Liver (tissue), 9 donors: ENCODE results near the gene RNF220. TPM values are rescaled to one million over a fixed set of nuclear protein-coding genes. Genes with fewer than 3 reads are reported as not detected.

Experiments
- DNase-seq: peaks from one replicate; pipeline ENCODE4 v3.0.0-alpha.2; 2017; ENCODE audit warnings: low spot score
- H3K27ac ChIP-seq, 2 donors: one replicate each; pipeline ENCODE4 v1.7.0; 2013; ENCODE audit warnings: inconsistent platforms in 2 of 2, low read length in 2 of 2, control low read depth in 1 of 2, low read depth in 1 of 2, mild to moderate bottlenecking in 1 of 2
- H3K27me3 ChIP-seq, 4 donors: one replicate each; pipeline versions ENCODE4 v1.6.1 to v1.7.0; 2013; ENCODE audit warnings: low read length in 3 of 4, inconsistent platforms in 1 of 4, mild to moderate bottlenecking in 1 of 4, moderate library complexity in 1 of 4; ENCODE audit not compliant: control insufficient read depth in 4 of 4, insufficient read depth in 4 of 4
- H3K36me3 ChIP-seq, 4 donors: one replicate each; pipeline versions ENCODE4 v1.6.1 to v1.7.0; 2013; ENCODE audit warnings: low read length in 3 of 4, mild to moderate bottlenecking in 3 of 4, low read depth in 1 of 4, moderate library complexity in 1 of 4; ENCODE audit not compliant: control insufficient read depth in 4 of 4, insufficient read depth in 3 of 4
- H3K4me1 ChIP-seq, 4 donors: one replicate each; pipeline versions ENCODE4 v1.6.1 to v1.7.0; 2013; ENCODE audit warnings: low read length in 3 of 4, mild to moderate bottlenecking in 3 of 4, moderate library complexity in 1 of 4; ENCODE audit not compliant: control insufficient read depth in 4 of 4, insufficient read depth in 4 of 4
- H3K4me3 ChIP-seq, 3 donors: one replicate each; pipeline versions ENCODE4 v1.6.1 to v1.7.0; 2013; ENCODE audit warnings: low read length in 3 of 3, control low read depth in 1 of 3, low read depth in 1 of 3, mild to moderate bottlenecking in 1 of 3
- H3K9ac ChIP-seq, 2 donors: one replicate each; pipeline ENCODE4 v1.7.0; 2013; ENCODE audit warnings: low read length in 2 of 2, mild to moderate bottlenecking in 2 of 2, moderate library complexity in 2 of 2, control low read depth in 1 of 2, low read depth in 1 of 2
- H3K9me3 ChIP-seq, 4 donors: one replicate each; pipeline versions ENCODE4 v1.6.1 to v1.7.0; 2013; ENCODE audit warnings: low read length in 3 of 4; ENCODE audit not compliant: control insufficient read depth in 4 of 4
- EGR1 ChIP-seq, 2 donors: IDR thresholded peaks; 2 replicates each; pipeline ENCODE4 v1.6.1; 2016 to 2018; ENCODE audit warnings: antibody characterized with exemption in 2 of 2, low read depth in 2 of 2
- FOXA1 ChIP-seq: IDR thresholded peaks from 2 replicates; pipeline ENCODE4 v1.6.1; 2016; ENCODE audit warnings: antibody characterized with exemption
- FOXA2 ChIP-seq: IDR thresholded peaks from 2 replicates; pipeline ENCODE4 v1.6.1; 2016; ENCODE audit warnings: antibody characterized with exemption
- GABPA ChIP-seq, 2 donors: IDR thresholded peaks in 1 of 2; conservative IDR thresholded peaks in 1 of 2; 2 replicates each; pipeline ENCODE4 v1.6.1; 2016; ENCODE audit warnings: antibody characterized with exemption in 2 of 2, mild to moderate bottlenecking in 1 of 2, moderate library complexity in 1 of 2
- HNF4A ChIP-seq, 2 donors: conservative IDR thresholded peaks; 2 replicates each; pipeline ENCODE4 v1.6.1; 2016; ENCODE audit warnings: antibody characterized with exemption in 2 of 2, mild to moderate bottlenecking in 2 of 2
- HNF4G ChIP-seq: IDR thresholded peaks from 2 replicates; pipeline ENCODE4 v1.6.1; 2016; ENCODE audit warnings: antibody characterized with exemption
- JUND ChIP-seq, 2 donors: IDR thresholded peaks; 2 replicates each; pipeline ENCODE4 v1.6.1; 2016; ENCODE audit warnings: antibody characterized with exemption in 2 of 2
- NR2F2 ChIP-seq: IDR thresholded peaks from 2 replicates; pipeline ENCODE4 v1.6.1; 2016; ENCODE audit warnings: antibody characterized with exemption
- RAD21 ChIP-seq, 2 donors: IDR thresholded peaks; 2 replicates each; pipeline ENCODE4 v1.6.1; 2016; ENCODE audit warnings: antibody characterized with exemption in 2 of 2, mild to moderate bottlenecking in 2 of 2
- RXRA ChIP-seq, 2 donors: IDR thresholded peaks; 2 replicates each; pipeline ENCODE4 v1.6.1; 2017 to 2018; ENCODE audit warnings: antibody characterized with exemption in 2 of 2, mild to moderate bottlenecking in 1 of 2
- SP1 ChIP-seq: IDR thresholded peaks from 2 replicates; pipeline ENCODE4 v1.6.1; 2018; ENCODE audit warnings: antibody characterized with exemption, mild to moderate bottlenecking
- YY1 ChIP-seq: IDR thresholded peaks from 2 replicates; pipeline ENCODE4 v1.6.1; 2016; ENCODE audit warnings: antibody characterized with exemption, mild to moderate bottlenecking
- WGBS: extraction: QIAGEN DNeasy Blood & Tissue Kit; methylation state at CpG from one replicate; pipeline ENCODE4 v1.1.7; 2013; 5-methylcytosine and 5-hydroxymethylcytosine counted together
- polyA plus RNA-seq, 2 donors: library from polyadenylated mRNA; stranded (reverse) in 1 of 2; unstranded in 1 of 2; fragments of 200-250 nt in 1 of 2; fragments of >200 nt in 1 of 2; fragmentation: Nextera tagmentation in 1 of 2; extraction: Ambion mirVana in 1 of 2; gene quantifications; one replicate each; pipeline versions ENCODE4 v1.2.1 to v1.2.3, GENCODE V29; 2013 to 2015
- total RNA-seq, 2 donors: library from RNA; depleted of rRNA; stranded (reverse); fragments of >200 nt; gene quantifications; one replicate each; pipeline ENCODE4 v1.2.3, GENCODE V29; 2014
- TF ChIP-seq, protein P1 (sequence below): IDR thresholded peaks from 2 replicates; pipeline ENCODE4 v1.6.1; 2016; ENCODE audit warnings: antibody characterized with exemption
- TF ChIP-seq, protein P2 (sequence below): IDR thresholded peaks from 2 replicates; pipeline ENCODE4 v1.6.1; 2016; ENCODE audit warnings: antibody characterized with exemption
- TF ChIP-seq, protein P3 (sequence below): IDR thresholded peaks from 2 replicates; pipeline ENCODE4 v1.6.1; 2016; ENCODE audit warnings: antibody characterized with exemption, mild to moderate bottlenecking
- TF ChIP-seq, protein P4 (sequence below): IDR thresholded peaks from 2 replicates; pipeline ENCODE4 v1.6.1; 2016; ENCODE audit warnings: antibody characterized with exemption
- TF ChIP-seq, protein P5 (sequence below): fragments of 150-350 bp; IDR thresholded peaks from 2 replicates; pipeline ENCODE4 v1.5.1; 2017; ENCODE audit warnings: improper control_type of control experiment, low read depth, low read length; ENCODE audit not compliant: missing input control
- donor health status: healthy.
- donor health status: healthy.
- donor health status: healthy.
- donor health status: healthy.
- donor health status: healthy.

RNF220 gene
- total and polyA plus RNA-seq, 4 donors: 18.2 to 35.8 (median 26.1) TPM

DNA sequence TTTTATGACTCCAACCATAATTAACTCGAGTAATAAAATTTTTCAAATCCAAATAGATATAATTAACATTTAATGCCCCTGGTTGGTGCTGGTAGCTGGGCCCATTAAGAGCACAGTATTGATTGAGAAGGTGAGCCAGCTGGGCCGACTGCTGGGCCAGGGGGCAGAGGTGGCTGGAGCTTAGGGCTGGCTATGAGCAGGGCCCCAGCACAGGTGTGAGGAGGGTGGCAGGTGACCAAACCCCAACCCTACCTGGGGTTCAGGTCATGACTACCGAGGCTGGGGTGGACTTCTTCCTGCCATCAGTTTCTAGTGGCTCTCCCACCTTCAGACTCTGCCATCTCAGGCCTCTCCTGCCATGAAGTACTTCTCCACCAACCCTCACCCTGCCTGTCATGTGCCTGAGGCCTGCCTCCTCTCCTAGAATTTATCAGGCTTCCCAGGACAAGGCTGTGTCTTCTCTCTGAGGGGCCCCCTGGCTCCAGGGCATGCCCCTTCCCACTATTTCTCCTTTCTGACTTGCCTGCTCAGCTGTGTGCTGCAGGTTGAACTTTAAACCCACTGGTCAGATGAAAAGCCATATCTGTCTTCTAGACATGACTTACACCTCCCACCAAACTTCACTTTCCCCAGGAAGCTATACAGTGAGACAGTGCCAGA, 183.6 kb downstream of the RNF220 start (continued):
- TF ChIP-seq, protein P1, sequence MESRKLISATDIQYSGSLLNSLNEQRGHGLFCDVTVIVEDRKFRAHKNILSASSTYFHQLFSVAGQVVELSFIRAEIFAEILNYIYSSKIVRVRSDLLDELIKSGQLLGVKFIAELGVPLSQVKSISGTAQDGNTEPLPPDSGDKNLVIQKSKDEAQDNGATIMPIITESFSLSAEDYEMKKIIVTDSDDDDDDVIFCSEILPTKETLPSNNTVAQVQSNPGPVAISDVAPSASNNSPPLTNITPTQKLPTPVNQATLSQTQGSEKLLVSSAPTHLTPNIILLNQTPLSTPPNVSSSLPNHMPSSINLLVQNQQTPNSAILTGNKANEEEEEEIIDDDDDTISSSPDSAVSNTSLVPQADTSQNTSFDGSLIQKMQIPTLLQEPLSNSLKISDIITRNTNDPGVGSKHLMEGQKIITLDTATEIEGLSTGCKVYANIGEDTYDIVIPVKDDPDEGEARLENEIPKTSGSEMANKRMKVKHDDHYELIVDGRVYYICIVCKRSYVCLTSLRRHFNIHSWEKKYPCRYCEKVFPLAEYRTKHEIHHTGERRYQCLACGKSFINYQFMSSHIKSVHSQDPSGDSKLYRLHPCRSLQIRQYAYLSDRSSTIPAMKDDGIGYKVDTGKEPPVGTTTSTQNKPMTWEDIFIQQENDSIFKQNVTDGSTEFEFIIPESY: no peak
- TF ChIP-seq YY1: no peak

DNA sequence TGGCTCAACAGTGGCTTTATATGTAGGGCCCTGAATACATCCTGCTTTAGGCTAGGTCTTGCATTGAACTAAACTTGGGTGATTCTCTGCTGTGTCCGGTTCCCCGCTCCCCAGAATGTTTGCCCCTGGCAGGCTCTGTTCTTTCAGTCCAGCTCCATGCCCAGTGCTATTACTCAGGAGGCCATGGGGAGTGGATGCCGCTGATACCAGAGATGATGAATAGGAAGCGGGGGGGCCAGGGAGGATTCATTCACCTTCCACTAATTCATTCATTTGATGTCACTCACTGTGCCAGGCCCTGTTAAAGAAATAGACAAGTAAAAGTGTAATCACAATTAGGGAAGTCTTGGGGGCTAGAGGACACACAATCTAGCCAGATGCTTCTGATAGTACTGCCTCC, 185.4 kb downstream of the RNF220 start:
- Histone ChIP-seq H3K9ac (no peak overlapping the region), H3K27ac (no peak overlapping the region), H3K4me3 (no peak overlapping the region), H3K9me3 (no peaks in the 10 kb centered on the region), H3K36me3 (no peaks in the 10 kb centered on the region), H3K27me3 (no peaks in the 10 kb centered on the region), H3K4me1 (no peaks in the 10 kb centered on the region)
- TF ChIP-seq HNF4G (no peak), YY1 (no peak), HNF4A (conservative IDR thresholded peaks at IDR 0.05) (no peak)
- TF ChIP-seq, protein P2, sequence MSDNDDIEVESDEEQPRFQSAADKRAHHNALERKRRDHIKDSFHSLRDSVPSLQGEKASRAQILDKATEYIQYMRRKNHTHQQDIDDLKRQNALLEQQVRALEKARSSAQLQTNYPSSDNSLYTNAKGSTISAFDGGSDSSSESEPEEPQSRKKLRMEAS: no peak
- DNase-seq: no peak
- 93% methylated on average over 4 of the region's 4 CpGs for WGBS

DNA sequence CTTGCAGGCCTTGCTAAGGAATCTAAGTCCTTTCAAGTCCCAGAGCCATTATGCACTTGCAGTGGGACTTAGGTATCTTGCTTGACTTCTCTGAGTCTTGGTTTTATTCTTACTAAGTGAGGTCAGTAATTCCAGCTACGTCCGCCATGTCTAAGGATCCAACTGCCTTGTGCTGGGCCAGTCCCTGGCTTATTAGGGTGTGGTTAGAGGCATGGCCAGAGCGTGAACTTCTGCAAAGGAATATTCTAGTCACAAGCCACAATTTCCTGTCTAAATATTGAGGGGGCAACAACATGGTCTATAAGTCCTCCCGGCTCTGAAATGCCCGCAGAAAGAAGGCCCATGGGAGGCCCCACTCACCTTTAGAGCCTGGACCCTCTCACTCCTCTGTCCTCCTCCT, 186.3 kb downstream of the RNF220 start:
- Histone ChIP-seq H3K4me3 (no peak overlapping the region), H3K27ac (no peak overlapping the region), H3K4me1 (no peaks in the 10 kb centered on the region), H3K27me3 (no peaks in the 10 kb centered on the region), H3K36me3 (no peaks in the 10 kb centered on the region), H3K9ac (no peak overlapping the region), H3K9me3 (no peaks in the 10 kb centered on the region)
- TF ChIP-seq RAD21 (IDR thresholded peaks at IDR 0.05) (no peak), EGR1 (IDR thresholded peaks at IDR 0.05; ENCODE audit: low read depth in 2 of 2) (no peak), FOXA2 (no peak), SP1 (no peak), JUND (IDR thresholded peaks at IDR 0.05) (no peak), FOXA1 (no peak), RXRA (IDR thresholded peaks at IDR 0.05) (no peak), HNF4A (conservative IDR thresholded peaks at IDR 0.05) (no peak), GABPA (IDR thresholded peaks at IDR 0.05 in 1 of 2, conservative IDR thresholded peaks at IDR 0.05 in 1 of 2) (no peak), NR2F2 (no peak), HNF4G (no peak)
- TF ChIP-seq, protein P3, sequence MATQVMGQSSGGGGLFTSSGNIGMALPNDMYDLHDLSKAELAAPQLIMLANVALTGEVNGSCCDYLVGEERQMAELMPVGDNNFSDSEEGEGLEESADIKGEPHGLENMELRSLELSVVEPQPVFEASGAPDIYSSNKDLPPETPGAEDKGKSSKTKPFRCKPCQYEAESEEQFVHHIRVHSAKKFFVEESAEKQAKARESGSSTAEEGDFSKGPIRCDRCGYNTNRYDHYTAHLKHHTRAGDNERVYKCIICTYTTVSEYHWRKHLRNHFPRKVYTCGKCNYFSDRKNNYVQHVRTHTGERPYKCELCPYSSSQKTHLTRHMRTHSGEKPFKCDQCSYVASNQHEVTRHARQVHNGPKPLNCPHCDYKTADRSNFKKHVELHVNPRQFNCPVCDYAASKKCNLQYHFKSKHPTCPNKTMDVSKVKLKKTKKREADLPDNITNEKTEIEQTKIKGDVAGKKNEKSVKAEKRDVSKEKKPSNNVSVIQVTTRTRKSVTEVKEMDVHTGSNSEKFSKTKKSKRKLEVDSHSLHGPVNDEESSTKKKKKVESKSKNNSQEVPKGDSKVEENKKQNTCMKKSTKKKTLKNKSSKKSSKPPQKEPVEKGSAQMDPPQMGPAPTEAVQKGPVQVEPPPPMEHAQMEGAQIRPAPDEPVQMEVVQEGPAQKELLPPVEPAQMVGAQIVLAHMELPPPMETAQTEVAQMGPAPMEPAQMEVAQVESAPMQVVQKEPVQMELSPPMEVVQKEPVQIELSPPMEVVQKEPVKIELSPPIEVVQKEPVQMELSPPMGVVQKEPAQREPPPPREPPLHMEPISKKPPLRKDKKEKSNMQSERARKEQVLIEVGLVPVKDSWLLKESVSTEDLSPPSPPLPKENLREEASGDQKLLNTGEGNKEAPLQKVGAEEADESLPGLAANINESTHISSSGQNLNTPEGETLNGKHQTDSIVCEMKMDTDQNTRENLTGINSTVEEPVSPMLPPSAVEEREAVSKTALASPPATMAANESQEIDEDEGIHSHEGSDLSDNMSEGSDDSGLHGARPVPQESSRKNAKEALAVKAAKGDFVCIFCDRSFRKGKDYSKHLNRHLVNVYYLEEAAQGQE: no peak
- TF ChIP-seq, protein P2: no peak
- TF ChIP-seq, protein P4, sequence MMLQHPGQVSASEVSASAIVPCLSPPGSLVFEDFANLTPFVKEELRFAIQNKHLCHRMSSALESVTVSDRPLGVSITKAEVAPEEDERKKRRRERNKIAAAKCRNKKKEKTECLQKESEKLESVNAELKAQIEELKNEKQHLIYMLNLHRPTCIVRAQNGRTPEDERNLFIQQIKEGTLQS: no peak
- TF ChIP-seq, protein P1: no peak
- TF ChIP-seq, protein P5, sequence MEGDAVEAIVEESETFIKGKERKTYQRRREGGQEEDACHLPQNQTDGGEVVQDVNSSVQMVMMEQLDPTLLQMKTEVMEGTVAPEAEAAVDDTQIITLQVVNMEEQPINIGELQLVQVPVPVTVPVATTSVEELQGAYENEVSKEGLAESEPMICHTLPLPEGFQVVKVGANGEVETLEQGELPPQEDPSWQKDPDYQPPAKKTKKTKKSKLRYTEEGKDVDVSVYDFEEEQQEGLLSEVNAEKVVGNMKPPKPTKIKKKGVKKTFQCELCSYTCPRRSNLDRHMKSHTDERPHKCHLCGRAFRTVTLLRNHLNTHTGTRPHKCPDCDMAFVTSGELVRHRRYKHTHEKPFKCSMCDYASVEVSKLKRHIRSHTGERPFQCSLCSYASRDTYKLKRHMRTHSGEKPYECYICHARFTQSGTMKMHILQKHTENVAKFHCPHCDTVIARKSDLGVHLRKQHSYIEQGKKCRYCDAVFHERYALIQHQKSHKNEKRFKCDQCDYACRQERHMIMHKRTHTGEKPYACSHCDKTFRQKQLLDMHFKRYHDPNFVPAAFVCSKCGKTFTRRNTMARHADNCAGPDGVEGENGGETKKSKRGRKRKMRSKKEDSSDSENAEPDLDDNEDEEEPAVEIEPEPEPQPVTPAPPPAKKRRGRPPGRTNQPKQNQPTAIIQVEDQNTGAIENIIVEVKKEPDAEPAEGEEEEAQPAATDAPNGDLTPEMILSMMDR: no peak
- DNase-seq: no peak
- WGBS: 82% methylated on average over 5 of the region's 5 CpGs
